CD8-positive, alpha-beta memory T cell (primary cell): ENCODE data around the gene SLC25A24. TPM values are rescaled to one million over a fixed set of nuclear protein-coding genes. Genes with fewer than 3 reads are reported as not detected.
"Not testable (repeated sequence)": the region's sequence is repeated elsewhere in the genome, so short reads cannot be mapped to it uniquely, and the experiment has no call there.

ENCODE experiments used
- CTCF ChIA-PET: fragments of 350-600 bp; sonication (Branson Sonifier 250); formaldehyde crosslinking; loops from one replicate; lab custom pipeline; 2021; ENCODE audit warnings: antibody characterized with exemption; lab: Charles Lee
- POLR2A ChIA-PET: fragments of 350-600 bp; sonication (Branson Sonifier 250); formaldehyde crosslinking; loops from one replicate; lab custom pipeline; 2021; ENCODE audit warnings: antibody characterized with exemption; lab: Charles Lee
- DNase-seq, 5 donors: peaks; one replicate each; pipeline versions ENCODE4 v3.0.0 to v3.0.0-alpha.2; 2020 to 2022; ENCODE audit warnings: mixed read lengths in 1 of 5
- H3K27ac ChIP-seq: one replicate; pipeline ENCODE4 v1.7.0; 2013; ENCODE audit warnings: low read depth, mild to moderate bottlenecking, low read length, moderate library complexity
- H3K27me3 ChIP-seq: 2 replicates; pipeline ENCODE4 v1.7.0; 2013; ENCODE audit warnings: low read length, mild to moderate bottlenecking; ENCODE audit not compliant: insufficient read depth, poor library complexity, severe bottlenecking
- H3K36me3 ChIP-seq: 2 replicates; pipeline ENCODE4 v1.7.0; 2013; ENCODE audit warnings: mild to moderate bottlenecking, low read length, moderate library complexity; ENCODE audit not compliant: insufficient read depth
- H3K4me1 ChIP-seq: 2 replicates; pipeline ENCODE4 v1.7.0; 2013; ENCODE audit warnings: mild to moderate bottlenecking, low read length, moderate library complexity; ENCODE audit not compliant: insufficient read depth
- H3K4me3 ChIP-seq: 2 replicates; pipeline ENCODE4 v1.7.0; 2013; ENCODE audit warnings: mild to moderate bottlenecking, low read length
- H3K9me3 ChIP-seq: 2 replicates; pipeline ENCODE4 v1.7.0; 2013; ENCODE audit warnings: mild to moderate bottlenecking, low read length
- H3K27ac Mint-ChIP-seq, 8 donors: one replicate each; pipeline ENCODE4 v1.8.0; 2020 to 2021; ENCODE audit warnings: mixed read lengths in 8 of 8, mild to moderate bottlenecking in 6 of 8, inconsistent platforms in 3 of 8, moderate library complexity in 3 of 8
- H3K27me3 Mint-ChIP-seq, 2 donors: one replicate each; pipeline ENCODE4 v1.8.0; 2020 to 2021; ENCODE audit warnings: mixed read lengths in 2 of 2, mild to moderate bottlenecking in 1 of 2, moderate library complexity in 1 of 2
- H3K36me3 Mint-ChIP-seq, 3 donors: one replicate each; pipeline ENCODE4 v1.8.0; 2020 to 2021; ENCODE audit warnings: mixed read lengths in 3 of 3, inconsistent platforms in 1 of 3, mild to moderate bottlenecking in 1 of 3
- H3K4me1 Mint-ChIP-seq, 3 donors: one replicate each; pipeline ENCODE4 v1.8.0; 2020 to 2021; ENCODE audit warnings: mixed read lengths in 3 of 3, inconsistent platforms in 1 of 3, mild to moderate bottlenecking in 1 of 3
- H3K4me3 Mint-ChIP-seq, 7 donors: one replicate each; pipeline ENCODE4 v1.8.0; 2020 to 2021; ENCODE audit warnings: mixed read lengths in 7 of 7, mild to moderate bottlenecking in 6 of 7, moderate library complexity in 4 of 7, inconsistent platforms in 2 of 7
- H3K9me3 Mint-ChIP-seq, 5 donors: one replicate each; pipeline ENCODE4 v1.8.0; 2020 to 2022; ENCODE audit warnings: mixed read lengths in 5 of 5, mild to moderate bottlenecking in 3 of 5, moderate library complexity in 2 of 5, inconsistent platforms in 1 of 5
- polyA plus RNA-seq: library from polyadenylated mRNA; unstranded; fragments of 300-500 nt; fragmentation: Illumina TruSeq; gene quantifications from one replicate; pipeline ENCODE4 v1.2.3, GENCODE V29; 2021
- total RNA-seq, 2 experiments: library from RNA; stranded (reverse); gene quantifications; one replicate each; pipeline ENCODE4 v1.2.3, GENCODE V29; 2021

The SLC25A24 gene
- total and polyA plus RNA-seq, 3 experiments from 2014 or later: 17.4 to 25.0 (median 24.7) TPM

- Histone ChIP-seq H3K27me3 (peaks cover 7% of the 10 kb centered on the region), H3K4me3 (no peak overlapping the region), H3K36me3 (no peaks in the 10 kb centered on the region), H3K9me3 (no peaks in the 10 kb centered on the region), H3K27ac (no peak overlapping the region), H3K4me1 (no peaks in the 10 kb centered on the region)
- ChIA-PET CTCF (interaction anchor here (2.3 kb wide), 1 partner anchor 8 kb away, joined by 7 read pairs; the partner anchor contains the start of gene SLC25A24), POLR2A (no interaction called here)
- Mint-ChIP-seq H3K4me1 (peaks cover 3 to 9% (median 6%) of the 10 kb centered on the region in 3 donors), H3K9me3 (no peaks in the 10 kb centered on the region), H3K27ac (no peak overlapping the region), H3K4me3 (peak overlapping the region in 1 of 7 donors; percentile 8), H3K27me3 (peaks cover 16 to 62% of the 10 kb centered on the region in 2 donors), H3K36me3 (no peaks in the 10 kb centered on the region)
- no peak for DNase-seq
These were observed 8.7 kb upstream of the SLC25A24 start for GRCh38 chr1:108208724-108209446.

DNA sequence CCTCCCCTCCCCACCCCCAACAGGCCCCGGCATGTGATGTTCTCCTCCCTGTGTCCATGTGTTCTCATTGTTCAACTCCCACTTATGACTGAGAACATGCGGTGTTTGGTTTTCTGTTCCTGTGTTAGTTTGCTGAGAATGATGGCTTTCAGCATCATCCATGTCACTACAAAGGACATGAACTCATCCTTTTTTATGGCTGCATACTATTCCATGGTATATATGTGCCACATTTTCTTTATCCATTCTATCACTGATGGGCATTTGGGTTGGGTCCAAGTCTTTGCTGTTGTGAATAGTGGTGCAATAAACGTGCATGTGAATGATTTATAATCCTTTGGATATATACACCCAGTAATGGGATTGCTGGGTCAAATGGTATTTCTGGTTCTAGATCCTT, 3.4 kb upstream of the SLC25A24 start:
- H3K27me3 ChIP-seq, H3K4me3 ChIP-seq, DNase-seq, H3K9me3 ChIP-seq, H3K36me3 ChIP-seq, H3K27ac ChIP-seq, CTCF ChIA-PET, POLR2A ChIA-PET, H3K9me3 Mint-ChIP-seq: not testable (repeated sequence)
- H3K4me1 ChIP-seq: peaks cover 14% of the 10 kb centered on the region
- Mint-ChIP-seq H3K36me3 (peaks cover 0 to 12% (median 0%) of the 10 kb centered on the region in 3 donors), H3K27ac (peak overlapping the region in 1 of 8 donors; percentile 35), H3K4me3 (peak overlapping the region in 1 of 7 donors; percentile 78), H3K27me3 (peaks cover 9 to 25% of the 10 kb centered on the region in 2 donors), H3K4me1 (peaks cover 16 to 22% (median 21%) of the 10 kb centered on the region in 3 donors)

DNA sequence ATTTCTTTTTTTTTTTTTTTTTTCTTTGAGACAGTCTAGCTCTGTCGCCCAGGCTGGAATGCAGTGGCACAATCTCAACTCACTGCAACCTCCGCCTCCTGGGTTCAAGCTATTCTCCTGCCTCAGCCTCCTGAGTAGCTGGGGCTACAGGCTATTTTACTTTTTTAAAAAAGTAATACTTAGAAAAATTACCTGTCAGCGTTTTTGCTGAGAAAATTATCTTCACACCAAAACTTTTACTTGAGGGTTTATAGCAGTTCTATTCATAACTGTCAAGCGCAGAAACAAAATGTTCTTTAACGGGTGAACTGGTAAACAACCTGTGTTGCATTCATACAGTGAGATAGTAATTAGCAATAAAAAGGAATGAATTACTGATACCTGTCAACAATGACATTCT, 1.5 kb upstream of the SLC25A24 start:
- peaks cover 15% of the 10 kb centered on the region for H3K4me1 ChIP-seq
- no peak for DNase-seq
- Mint-ChIP-seq H3K36me3 (peaks cover 0 to 12% (median 0%) of the 10 kb centered on the region in 3 donors), H3K27me3 (peaks cover 3 to 6% of the 10 kb centered on the region in 2 donors), H3K4me3 (peak overlapping the region in 1 of 7 donors; percentile 93), H3K27ac (no peak overlapping the region), H3K9me3 (no peaks in the 10 kb centered on the region), H3K4me1 (peaks cover 29 to 41% (median 37%) of the 10 kb centered on the region in 3 donors)
- H3K27ac ChIP-seq: no peak overlapping the region
- H3K27me3 ChIP-seq: no peaks in the 10 kb centered on the region
- H3K4me3 ChIP-seq: no peak overlapping the region
- CTCF ChIA-PET: no interaction called here
- no peaks in the 10 kb centered on the region for H3K36me3 ChIP-seq
- H3K9me3 ChIP-seq: no peaks in the 10 kb centered on the region
- POLR2A ChIA-PET: no interaction called here

DNA sequence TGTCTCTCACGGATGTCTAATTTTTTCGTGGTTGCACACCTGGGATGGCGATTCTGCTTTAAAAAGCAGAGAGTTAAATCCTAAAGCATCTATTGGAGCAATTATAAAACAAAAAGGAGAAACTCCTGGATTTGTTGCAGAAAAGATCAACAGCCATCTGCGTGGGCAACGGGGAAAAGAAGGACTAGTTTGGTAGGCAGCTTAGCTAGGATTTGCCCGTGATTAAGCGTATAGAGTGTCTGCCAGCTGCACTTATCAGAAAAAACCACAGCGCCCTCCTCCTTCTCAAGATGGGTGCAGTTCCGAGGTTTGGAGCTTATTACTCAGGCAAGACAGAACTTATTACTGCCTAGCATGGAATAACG, 526 bp upstream of the SLC25A24 start:
- Histone ChIP-seq H3K4me3 (peak overlapping the region; percentile 82), H3K27ac (peak overlapping the region; percentile 68), H3K36me3 (no peaks in the 10 kb centered on the region), H3K27me3 (no peaks in the 10 kb centered on the region), H3K9me3 (no peaks in the 10 kb centered on the region), H3K4me1 (peaks cover 15% of the 10 kb centered on the region)
- Mint-ChIP-seq H3K4me3 (peak overlapping the region; percentile 89 to 93 (median 91)), H3K9me3 (no peaks in the 10 kb centered on the region), H3K27me3 (no peaks in the 10 kb centered on the region), H3K27ac (peak overlapping the region; percentile 47 to 91 (median 87)), H3K4me1 (peaks cover 32 to 46% (median 44%) of the 10 kb centered on the region in 3 donors), H3K36me3 (peaks cover 0 to 16% (median 0%) of the 10 kb centered on the region in 3 donors)
- CTCF ChIA-PET: interaction anchor here (0.7 to 1.5 kb wide), 7 partner anchors 8 to 496 kb away, joined by 3 to 7 read pairs (median 3); partner anchors contain the start of gene EEIG2
- peak; percentile 7 to 64 (median 32) for DNase-seq
- POLR2A ChIA-PET: interaction anchor here (0.9 to 1.6 kb wide), 5 partner anchors 360 to 756 kb away, joined by 3 to 9 read pairs (median 5); partner anchors contain the start of genes EEIG2, HENMT1 and PRPF38B

GRCh38 chr1:108199201-108199691, 897 bp downstream of the SLC25A24 start:
- H3K36me3 Mint-ChIP-seq: peaks cover 5 to 28% (median 10%) of the 10 kb centered on the region in 3 donors
- no peaks in the 10 kb centered on the region for H3K9me3 Mint-ChIP-seq
- H3K4me3 Mint-ChIP-seq: peak overlapping the region; percentile 82 to 93 (median 91)
- Histone ChIP-seq H3K36me3 (no peaks in the 10 kb centered on the region), H3K27ac (peak overlapping the region; percentile 68), H3K4me1 (peaks cover 15% of the 10 kb centered on the region), H3K4me3 (peak overlapping the region; percentile 82), H3K9me3 (no peaks in the 10 kb centered on the region), H3K27me3 (no peaks in the 10 kb centered on the region)
- H3K27me3 Mint-ChIP-seq: no peaks in the 10 kb centered on the region
- H3K27ac Mint-ChIP-seq: peak overlapping the region; percentile 44 to 90 (median 81)
- DNase-seq: no peak
- ChIA-PET POLR2A (no interaction called here), CTCF (interaction anchor here (1.4 kb wide), 1 partner anchor 448 kb away, joined by 4 read pairs; no protein-coding TSS in a partner anchor)
- H3K4me1 Mint-ChIP-seq: peaks cover 32 to 51% (median 44%) of the 10 kb centered on the region in 3 donors

GRCh38 chr1:108194051-108194450, 6.1 kb downstream of the SLC25A24 start:
- Mint-ChIP-seq H3K27me3 (no peaks in the 10 kb centered on the region), H3K27ac (no peak overlapping the region), H3K4me1 (peaks cover 21 to 38% (median 30%) of the 10 kb centered on the region in 3 donors), H3K4me3 (no peak overlapping the region), H3K36me3 (peaks cover 11 to 32% (median 22%) of the 10 kb centered on the region in 3 donors), H3K9me3 (peaks cover 5 to 11% (median 8%) of the 10 kb centered on the region in 5 donors)
- Histone ChIP-seq H3K27me3 (no peaks in the 10 kb centered on the region), H3K36me3 (no peaks in the 10 kb centered on the region), H3K4me3 (no peak overlapping the region), H3K4me1 (peaks cover 5% of the 10 kb centered on the region), H3K9me3 (no peaks in the 10 kb centered on the region), H3K27ac (no peak overlapping the region)
- ChIA-PET CTCF (no interaction called here), POLR2A (no interaction called here)
- no peak for DNase-seq

DNA sequence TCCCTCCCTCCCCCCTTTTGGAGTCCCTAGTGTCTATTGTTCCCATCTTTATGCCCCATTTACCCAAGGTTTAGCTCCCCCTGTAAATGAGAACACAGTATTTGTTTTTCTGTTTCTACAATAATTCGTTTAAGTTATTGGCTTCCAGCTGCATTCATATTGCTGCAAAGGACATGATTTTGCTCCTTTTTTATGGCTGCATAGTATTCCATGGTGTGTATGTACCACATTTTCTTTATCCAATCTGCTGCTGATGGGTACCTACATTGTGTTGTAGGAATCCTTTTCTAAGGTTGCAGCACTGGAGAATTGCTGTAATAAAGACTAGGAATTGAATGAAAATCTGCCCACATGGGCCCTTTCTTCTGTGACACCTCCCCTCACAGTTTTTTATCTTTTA, 6.8 kb downstream of the SLC25A24 start:
- H3K36me3 Mint-ChIP-seq: peaks cover 16 to 39% (median 30%) of the 10 kb centered on the region in 3 donors
- no peaks in the 10 kb centered on the region for H3K27me3 Mint-ChIP-seq
- H3K4me1 ChIP-seq: no peaks in the 10 kb centered on the region
- H3K27ac ChIP-seq: no peak overlapping the region
- ChIA-PET POLR2A (no interaction called here), CTCF (no interaction called here)
- H3K27me3 ChIP-seq: no peaks in the 10 kb centered on the region
- peaks cover 5 to 16% (median 8%) of the 10 kb centered on the region in 5 donors for H3K9me3 Mint-ChIP-seq
- H3K9me3 ChIP-seq: no peaks in the 10 kb centered on the region
- no peaks in the 10 kb centered on the region for H3K36me3 ChIP-seq
- H3K4me3 Mint-ChIP-seq: no peak overlapping the region
- no peak overlapping the region for H3K4me3 ChIP-seq
- H3K27ac Mint-ChIP-seq: no peak overlapping the region
- no peak for DNase-seq
- H3K4me1 Mint-ChIP-seq: peaks cover 14 to 31% (median 27%) of the 10 kb centered on the region in 3 donors

GRCh38 chr1:108192581-108192980, 7.6 kb downstream of the SLC25A24 start:
- H3K9me3 ChIP-seq: no peaks in the 10 kb centered on the region
- no peaks in the 10 kb centered on the region for H3K4me1 ChIP-seq
- no peaks in the 10 kb centered on the region for H3K27me3 ChIP-seq
- H3K27ac ChIP-seq: no peak overlapping the region
- peaks cover 18 to 44% (median 35%) of the 10 kb centered on the region in 3 donors for H3K36me3 Mint-ChIP-seq
- POLR2A ChIA-PET: no interaction called here
- H3K9me3 Mint-ChIP-seq: peaks cover 5 to 18% (median 9%) of the 10 kb centered on the region in 5 donors
- H3K27ac Mint-ChIP-seq: no peak overlapping the region
- H3K27me3 Mint-ChIP-seq: no peaks in the 10 kb centered on the region
- CTCF ChIA-PET: interaction anchor here (0.9 kb wide), 1 partner anchor 8 kb away, joined by 3 read pairs; no protein-coding TSS in a partner anchor
- DNase-seq: no peak
- H3K4me3 Mint-ChIP-seq: no peak overlapping the region
- no peaks in the 10 kb centered on the region for H3K36me3 ChIP-seq
- peaks cover 8 to 28% (median 19%) of the 10 kb centered on the region in 3 donors for H3K4me1 Mint-ChIP-seq
- no peak overlapping the region for H3K4me3 ChIP-seq
